SU-DHL-6 (cell line): ENCODE results near the gene GNAI2.

Source experiments
- EZH2phosphoT487 ChIP-seq: fragments of 200-600 bp; sonication (generic), shearing (Covaris generic); conservative IDR thresholded peaks from 2 replicates; pipeline ENCODE4 v1.6.1; 2018; ENCODE audit warnings: mild to moderate bottlenecking, antibody characterized with exemption, low read length, moderate library complexity, mixed read lengths
- TF ChIP-seq, protein P1 (sequence below): fragments of 200-600 bp; sonication (generic); IDR thresholded peaks from one replicate; pipeline ENCODE4 v1.5.1; 2017; ENCODE audit warnings: antibody characterized with exemption, mild to moderate bottlenecking, low read length, moderate library complexity; ENCODE audit not compliant: insufficient read depth, poor library complexity, severe bottlenecking

- TF ChIP-seq, protein P1, sequence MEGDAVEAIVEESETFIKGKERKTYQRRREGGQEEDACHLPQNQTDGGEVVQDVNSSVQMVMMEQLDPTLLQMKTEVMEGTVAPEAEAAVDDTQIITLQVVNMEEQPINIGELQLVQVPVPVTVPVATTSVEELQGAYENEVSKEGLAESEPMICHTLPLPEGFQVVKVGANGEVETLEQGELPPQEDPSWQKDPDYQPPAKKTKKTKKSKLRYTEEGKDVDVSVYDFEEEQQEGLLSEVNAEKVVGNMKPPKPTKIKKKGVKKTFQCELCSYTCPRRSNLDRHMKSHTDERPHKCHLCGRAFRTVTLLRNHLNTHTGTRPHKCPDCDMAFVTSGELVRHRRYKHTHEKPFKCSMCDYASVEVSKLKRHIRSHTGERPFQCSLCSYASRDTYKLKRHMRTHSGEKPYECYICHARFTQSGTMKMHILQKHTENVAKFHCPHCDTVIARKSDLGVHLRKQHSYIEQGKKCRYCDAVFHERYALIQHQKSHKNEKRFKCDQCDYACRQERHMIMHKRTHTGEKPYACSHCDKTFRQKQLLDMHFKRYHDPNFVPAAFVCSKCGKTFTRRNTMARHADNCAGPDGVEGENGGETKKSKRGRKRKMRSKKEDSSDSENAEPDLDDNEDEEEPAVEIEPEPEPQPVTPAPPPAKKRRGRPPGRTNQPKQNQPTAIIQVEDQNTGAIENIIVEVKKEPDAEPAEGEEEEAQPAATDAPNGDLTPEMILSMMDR: no peak
- TF ChIP-seq EZH2phosphoT487: no peak
Observed at GRCh38 chr3:50217681-50218080, 18.3 kb upstream of the GNAI2 start.
